Pulmonary artery endothelial cell (primary cell): ENCODE data around the gene NAXD. TPM values are rescaled to one million over a fixed set of nuclear protein-coding genes. Genes with fewer than 3 reads are reported as not detected.
"Not testable (repeated sequence)": the region's sequence is repeated elsewhere in the genome, so short reads cannot be mapped to it uniquely, and the experiment has no call there.

Experiments used
- DNase-seq: peaks from one replicate; pipeline ENCODE4 v3.0.0-alpha.2; 2011; ENCODE audit warnings: low read depth, low spot score
- total RNA-seq: library from RNA; depleted of rRNA; stranded (reverse); fragments of >200 nt; gene quantifications from 2 replicates; pipeline ENCODE4 v1.2.3, GENCODE V29; 2014

Gene NAXD
- total RNA-seq: 15.6 and 17.9 TPM in 2 replicates

DNA sequence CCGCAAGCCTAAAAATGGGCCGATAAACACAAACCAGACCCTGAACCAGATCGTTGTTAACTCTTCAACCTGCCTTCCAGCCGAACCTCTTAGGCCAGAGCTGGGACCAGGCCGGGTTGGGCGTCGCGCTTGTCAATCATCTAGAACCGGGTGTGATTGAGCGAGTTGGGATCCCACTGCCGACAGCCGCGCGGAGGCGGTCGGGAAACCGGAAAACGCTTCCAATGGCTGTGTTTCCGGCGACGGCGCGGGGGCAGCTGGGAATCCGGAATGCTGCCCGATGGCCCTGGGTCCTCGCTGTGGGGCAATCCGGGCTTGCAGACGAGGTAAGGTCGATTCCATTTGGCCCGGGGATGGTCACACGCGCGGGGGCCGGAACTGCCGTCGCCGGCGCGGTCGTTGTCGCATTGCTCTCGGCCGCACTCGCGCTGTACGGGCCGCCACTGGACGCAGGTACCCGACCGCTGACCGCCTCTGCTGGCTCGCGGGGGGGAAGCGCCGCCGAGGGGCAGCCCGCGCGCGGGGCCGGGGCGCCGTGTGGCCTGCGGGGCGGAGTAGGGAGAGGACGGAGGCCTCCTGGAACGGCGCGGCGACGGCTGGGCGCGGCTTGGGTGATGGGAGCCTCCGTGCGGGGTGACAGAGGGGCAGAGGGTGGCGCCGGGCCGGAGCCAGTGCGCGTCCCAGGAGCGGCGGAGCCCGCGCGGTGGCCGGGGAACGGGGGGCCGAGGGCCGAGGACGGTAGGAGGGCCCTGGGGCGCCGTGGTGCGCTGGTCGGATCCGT is at the start of gene NAXD:
Gene NAXD (plus strand): TSS at position 224 of the 781 bp plus-strand sequence. CDS start 57 bp downstream, at position 281.
- DNase-seq: peak; percentile 88

DNA sequence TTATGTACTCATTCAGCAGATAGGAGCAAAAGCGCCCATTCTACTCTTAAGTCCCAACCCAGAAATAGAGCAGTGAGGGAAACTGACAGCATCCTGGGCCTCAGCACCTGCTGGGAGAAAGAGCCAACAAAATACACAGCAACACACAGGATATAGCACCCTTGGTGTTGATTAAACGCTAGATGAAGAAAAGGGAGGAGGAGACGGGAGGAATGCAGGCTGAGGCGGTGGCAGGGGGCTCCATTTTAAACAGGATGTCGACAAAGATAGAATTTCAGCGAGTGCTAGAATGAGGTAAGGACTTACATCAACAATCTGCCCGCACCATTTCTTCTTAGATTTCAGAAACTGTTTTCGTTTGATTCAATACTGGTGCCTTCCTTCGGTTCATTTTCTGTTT is 49.2 kb upstream of the NAXD start:
- no peak for DNase-seq

DNA sequence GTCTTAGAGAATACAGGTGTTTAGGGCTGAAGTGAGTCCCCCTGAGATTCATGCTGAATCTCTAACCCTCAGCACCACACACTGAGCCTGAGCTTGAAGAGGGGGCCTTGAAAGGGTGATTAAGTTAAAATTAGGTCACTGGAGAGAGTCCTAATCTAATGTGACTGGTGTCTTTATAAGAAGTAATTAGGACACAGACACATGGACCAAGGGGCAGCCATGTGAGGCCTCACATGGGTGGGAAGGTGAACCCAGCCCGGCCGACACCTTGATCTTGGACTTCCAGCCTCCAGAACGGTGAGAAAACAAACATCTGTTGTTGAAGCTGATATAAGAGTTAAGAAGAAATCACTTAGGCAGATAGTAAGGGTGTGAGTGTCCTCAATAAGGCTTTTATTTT is 46.7 kb upstream of the NAXD start:
- no peak for DNase-seq

DNA sequence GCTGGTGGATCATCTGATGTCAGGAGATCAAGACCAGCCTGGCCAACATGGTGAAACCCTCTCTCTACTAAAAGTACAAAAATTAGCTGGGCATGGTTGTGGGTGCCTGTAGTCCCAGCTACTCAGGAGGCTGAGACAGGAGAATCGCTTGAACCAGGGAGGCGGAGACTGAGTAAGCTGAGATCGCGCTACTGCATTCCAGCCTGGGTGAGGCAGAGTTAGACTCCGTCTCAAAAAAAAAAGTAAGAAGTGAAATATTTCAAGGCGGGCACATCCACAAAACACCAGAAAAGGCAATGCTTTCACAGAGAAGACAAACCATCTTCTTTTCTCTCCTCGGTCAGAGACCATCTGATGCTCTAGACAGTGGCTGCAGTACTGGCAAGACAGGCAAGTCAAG is 45.4 kb upstream of the NAXD start:
- not testable (repeated sequence) for DNase-seq

- no peak for DNase-seq
Observed at GRCh38 chr13:110570886-110571285, 44.5 kb upstream of the NAXD start.

DNA sequence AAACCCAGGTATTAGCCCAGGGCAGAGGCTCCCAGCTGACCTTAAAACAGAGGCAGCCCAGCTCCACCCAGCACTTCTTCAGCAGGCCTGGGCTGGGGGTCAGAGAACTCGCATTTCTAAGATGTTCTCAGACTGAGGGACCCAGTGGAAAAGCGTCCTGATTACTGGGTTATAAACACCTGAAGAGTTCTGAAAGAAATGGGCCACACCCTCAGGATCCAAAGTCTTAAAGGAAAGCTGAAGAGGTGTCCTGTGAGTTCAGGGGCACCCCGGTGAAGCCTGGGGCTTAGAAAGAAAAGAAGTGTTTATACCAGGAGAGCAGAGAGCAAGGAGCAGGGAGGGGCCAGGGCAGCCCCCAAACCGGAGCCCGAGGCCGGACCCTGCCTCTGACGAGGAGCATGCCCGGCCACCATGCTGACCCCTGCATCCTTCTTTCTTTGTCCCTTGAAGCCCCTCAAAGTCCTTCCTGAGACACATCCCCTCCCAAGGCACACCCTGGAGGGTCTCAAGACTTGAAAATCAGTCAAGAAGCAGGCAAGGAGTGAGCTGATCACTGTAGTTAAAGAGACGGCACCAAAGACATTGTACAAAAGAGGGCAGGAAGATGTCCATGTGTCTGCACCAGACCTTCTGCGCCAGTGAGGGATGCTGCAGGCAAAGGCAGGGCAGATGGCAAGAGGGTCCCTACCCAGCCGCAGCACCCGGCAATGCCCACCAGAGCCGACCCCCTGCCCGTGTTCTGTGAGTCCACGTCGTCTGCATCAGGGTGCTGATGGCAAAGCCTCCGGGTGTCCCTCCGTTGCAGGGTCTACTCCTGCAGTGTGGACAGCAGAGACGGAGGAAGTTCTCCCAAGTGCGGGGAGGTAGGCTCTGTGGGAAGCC is 43.2 kb upstream of the NAXD start:
- DNase-seq: no peak

GRCh38 chr13:110572778-110573118 is 42.6 kb upstream of the NAXD start:
- DNase-seq: no peak

DNA sequence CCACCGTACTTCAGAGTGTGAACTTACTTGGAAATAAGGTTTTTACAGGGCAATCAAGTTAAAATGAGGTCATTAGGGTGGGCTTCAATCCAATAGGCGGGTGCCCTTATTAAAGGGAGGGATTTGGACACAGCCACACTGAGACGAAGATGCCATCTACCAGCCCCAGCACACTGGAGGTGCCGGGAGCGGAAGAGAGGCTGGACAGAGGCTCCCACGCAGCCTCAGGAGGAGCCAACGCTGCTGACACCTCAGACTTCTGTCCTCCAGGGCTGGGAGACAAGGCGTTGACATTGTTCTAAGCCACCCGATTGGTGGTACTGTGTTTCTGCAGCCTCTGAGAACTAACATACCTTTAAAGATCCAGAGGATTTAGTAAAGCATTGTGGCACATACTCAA is 41.2 kb upstream of the NAXD start:
- DNase-seq: no peak

- no peak for DNase-seq
Observed at GRCh38 chr13:110575322-110576069, 39.8 kb upstream of the NAXD start.

DNA sequence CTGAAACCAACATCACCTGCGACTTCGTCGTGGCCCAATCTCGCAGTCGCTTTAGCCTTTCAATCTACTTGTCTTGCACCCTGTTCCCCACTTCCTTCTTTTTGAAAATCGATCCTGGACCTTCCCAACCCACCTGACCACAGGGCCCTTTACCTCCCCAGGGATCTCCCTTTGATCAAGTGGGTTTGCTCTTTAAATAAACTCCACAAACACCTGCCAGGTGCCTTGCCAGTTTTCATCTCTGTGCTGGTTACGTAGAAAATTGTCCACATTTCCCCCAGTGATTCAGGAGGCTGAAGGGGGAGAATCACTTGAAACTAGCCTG is 39.3 kb upstream of the NAXD start:
- DNase-seq: no peak

GRCh38 chr13:110576736-110577476 is 38.4 kb upstream of the NAXD start:
- DNase-seq: no peak

DNA sequence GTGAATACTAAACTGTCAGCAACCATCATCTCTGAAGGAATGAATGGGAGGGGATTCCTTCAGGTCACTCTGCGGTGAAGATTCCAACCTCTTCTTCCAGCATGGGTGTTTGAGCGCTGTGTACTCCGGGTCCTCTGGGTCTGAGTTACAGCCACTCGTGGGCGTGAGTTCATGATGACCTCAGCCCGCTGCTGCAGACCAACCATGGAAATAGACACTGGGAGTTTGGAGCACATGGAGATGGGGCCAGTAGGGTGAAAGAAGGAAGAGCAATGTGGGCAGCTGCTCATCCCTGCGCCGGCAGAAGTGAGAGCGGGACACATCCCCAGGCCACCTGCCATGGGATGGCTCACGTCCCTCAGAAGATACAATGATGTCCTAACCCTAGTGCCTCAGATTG is 37.0 kb upstream of the NAXD start:
- DNase-seq: no peak

DNA sequence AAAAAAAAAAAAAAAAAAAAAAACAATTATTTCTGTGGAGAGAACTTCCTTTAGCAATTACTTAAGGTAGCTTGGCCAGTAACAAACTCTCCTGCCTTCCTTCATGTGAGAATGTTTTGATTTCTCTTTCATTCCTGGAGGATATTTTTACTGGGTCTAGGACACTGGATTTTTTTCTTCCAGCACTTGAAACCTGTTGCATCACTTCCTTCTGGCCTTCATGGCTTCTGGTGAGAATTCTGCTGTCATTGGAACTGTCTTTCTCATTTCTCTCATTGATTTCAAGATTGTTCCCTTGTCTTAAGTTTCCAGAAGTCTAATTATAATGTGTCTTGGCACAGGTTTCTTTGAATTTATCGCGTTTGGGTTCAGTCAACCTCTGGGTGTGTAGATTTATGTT is 34.5 kb upstream of the NAXD start:
- no peak for DNase-seq

- DNase-seq: no peak
Observed at GRCh38 chr13:110581506-110582185, 33.7 kb upstream of the NAXD start.

GRCh38 chr13:110582421-110582954 is 32.9 kb upstream of the NAXD start:
- no peak for DNase-seq

DNA sequence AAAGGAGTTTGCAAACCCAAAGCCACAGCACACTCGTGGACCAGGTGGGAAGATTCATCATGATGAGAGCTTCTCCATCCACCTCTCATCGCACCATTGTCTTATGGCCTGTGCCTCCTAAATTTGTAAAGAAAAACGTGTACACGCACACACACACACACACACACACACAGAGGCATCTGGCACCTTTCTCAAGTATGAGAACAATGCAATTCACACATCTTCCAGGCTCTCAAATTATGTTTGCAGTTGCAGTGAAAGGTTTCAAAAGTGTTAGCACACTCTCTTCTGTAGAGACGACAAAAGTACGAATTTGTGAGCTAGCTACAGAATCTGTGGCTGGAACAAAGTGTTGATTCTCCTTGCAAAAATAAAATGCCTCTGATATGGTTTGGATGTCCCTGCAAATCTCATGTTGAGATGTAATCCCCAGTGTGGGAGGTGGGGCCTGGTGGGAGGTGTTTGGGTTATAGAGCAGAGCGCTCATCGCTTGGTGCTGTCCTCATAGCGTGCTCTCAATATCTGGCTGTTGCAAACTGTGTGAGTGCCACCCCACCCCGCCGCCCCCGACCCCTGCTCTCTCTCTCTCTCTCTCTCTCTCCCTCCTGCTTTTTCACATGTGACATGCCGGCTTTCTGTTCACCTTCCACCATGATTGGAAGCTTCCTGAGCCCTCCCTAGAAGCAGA is 32.0 kb upstream of the NAXD start:
- DNase-seq: no peak

GRCh38 chr13:110589793-110590390 is 25.5 kb upstream of the NAXD start:
- no peak for DNase-seq

- no peak for DNase-seq
Observed at GRCh38 chr13:110590577-110590976, 24.8 kb upstream of the NAXD start.

- DNase-seq: no peak
Observed at GRCh38 chr13:110592665-110593064, 22.7 kb upstream of the NAXD start.
